Tibial nerve (tissue), 4 donors: Measurements from ENCODE around the gene CYP2D6. TPM values are rescaled to one million over a fixed set of nuclear protein-coding genes. Genes with fewer than 3 reads are reported as not detected.

Experiments used
- DNase-seq, 2 donors: peaks; one replicate each; pipeline ENCODE4 v3.0.0-alpha.2; 2019; ENCODE audit warnings: low spot score in 2 of 2
- H3K27ac ChIP-seq, 4 donors: fragments of 200-600 bp; sonication (generic) in 3 of 4; one replicate each; pipeline ENCODE4 v1.5.1; 2017 to 2019; ENCODE audit warnings: mild to moderate bottlenecking in 1 of 4
- H3K27me3 ChIP-seq, 2 donors: fragments of 200-600 bp; sonication (generic) in 1 of 2; one replicate each; pipeline versions ENCODE4 v1.5.1 to v1.6.0; 2017 to 2019
- H3K36me3 ChIP-seq, 3 donors: fragments of 200-600 bp; sonication (generic); one replicate each; pipeline ENCODE4 v1.5.1; 2018 to 2019
- H3K4me1 ChIP-seq, 4 donors: fragments of 200-600 bp; sonication (generic) in 3 of 4; one replicate each; pipeline ENCODE4 v1.5.1; 2017 to 2019
- H3K4me3 ChIP-seq, 4 donors: fragments of 200-600 bp; sonication (generic) in 3 of 4; one replicate each; pipeline ENCODE4 v1.5.1; 2017 to 2019; ENCODE audit warnings: mild to moderate bottlenecking in 1 of 4, moderate library complexity in 1 of 4
- H3K9me3 ChIP-seq, 4 donors: fragments of 200-600 bp; sonication (generic) in 3 of 4; one replicate each; pipeline ENCODE4 v1.5.1; 2017 to 2019
- EP300 ChIP-seq, 2 donors: sonication (generic); formaldehyde crosslinking; IDR thresholded peaks; one replicate each; pipeline ENCODE4 v1.6.1; 2017; ENCODE audit warnings: antibody characterized with exemption in 2 of 2, mild to moderate bottlenecking in 1 of 2
- POLR2A ChIP-seq, 2 donors: fragments of 450-650 bp; IDR thresholded peaks; one replicate each; pipeline ENCODE4 v1.6.1; 2017; ENCODE audit warnings: antibody characterized with exemption in 2 of 2, mild to moderate bottlenecking in 2 of 2, moderate library complexity in 2 of 2
- WGBS, 2 donors: methylation state at CpG; one replicate each; pipeline ENCODE4 v1.1.5; 2018; 5-methylcytosine and 5-hydroxymethylcytosine counted together
- total RNA-seq, 4 donors: library from RNA; depleted of rRNA; stranded (reverse); fragments of >200 nt; gene quantifications; one replicate each; pipeline ENCODE4 v1.1.0, GENCODE V29; 2016
- TF ChIP-seq, protein P1 (sequence below), 5 experiments: fragments of 200-600 bp in 3 of 5; fragments of 450-650 bp in 2 of 5; sonication (generic) in 3 of 5; IDR thresholded peaks; one replicate each; pipeline ENCODE4 v1.5.1; 2016 to 2019; ENCODE audit warnings: antibody characterized with exemption in 5 of 5, mild to moderate bottlenecking in 3 of 5, moderate library complexity in 2 of 5

CYP2D6 gene
- total RNA-seq, 4 donors from 2014 or later = 0.30 to 1.1 (median 0.61) TPM

DNA sequence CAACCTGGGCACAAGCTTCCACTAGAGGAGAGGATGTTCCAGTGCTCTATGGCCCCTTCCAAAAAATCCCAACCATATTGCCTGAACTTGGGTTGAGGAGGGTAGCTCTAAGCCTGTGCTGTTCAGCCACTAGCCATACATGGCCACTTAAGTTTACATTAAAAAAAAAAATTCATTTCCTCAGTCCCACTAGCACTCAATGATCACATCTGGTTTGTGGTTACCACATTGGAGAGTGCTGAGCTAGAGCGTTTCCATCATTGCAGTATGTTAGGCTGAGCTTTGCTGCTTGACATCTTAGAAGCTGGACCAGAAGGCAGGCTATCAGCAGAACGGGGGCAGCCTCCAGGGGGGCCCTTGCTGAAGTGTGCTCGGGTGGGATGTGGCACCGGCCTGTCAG lies 43.5 kb upstream of the CYP2D6 start:
- Histone ChIP-seq H3K4me3 (no peak overlapping the region), H3K36me3 (peaks cover 0 to 39% (median 0%) of the 10 kb centered on the region in 3 donors), H3K9me3 (no peaks in the 10 kb centered on the region), H3K4me1 (peaks cover 0 to 24% (median 8%) of the 10 kb centered on the region in 4 donors), H3K27me3 (no peaks in the 10 kb centered on the region), H3K27ac (no peak overlapping the region)
- 71 to 83% methylated on average over 4 of the region's 4 CpGs for WGBS, 2 donors
- no peak for DNase-seq
- TF ChIP-seq POLR2A (IDR thresholded peaks at IDR 0.05) (no peak), EP300 (IDR thresholded peaks at IDR 0.05) (no peak)
- TF ChIP-seq, protein P1, sequence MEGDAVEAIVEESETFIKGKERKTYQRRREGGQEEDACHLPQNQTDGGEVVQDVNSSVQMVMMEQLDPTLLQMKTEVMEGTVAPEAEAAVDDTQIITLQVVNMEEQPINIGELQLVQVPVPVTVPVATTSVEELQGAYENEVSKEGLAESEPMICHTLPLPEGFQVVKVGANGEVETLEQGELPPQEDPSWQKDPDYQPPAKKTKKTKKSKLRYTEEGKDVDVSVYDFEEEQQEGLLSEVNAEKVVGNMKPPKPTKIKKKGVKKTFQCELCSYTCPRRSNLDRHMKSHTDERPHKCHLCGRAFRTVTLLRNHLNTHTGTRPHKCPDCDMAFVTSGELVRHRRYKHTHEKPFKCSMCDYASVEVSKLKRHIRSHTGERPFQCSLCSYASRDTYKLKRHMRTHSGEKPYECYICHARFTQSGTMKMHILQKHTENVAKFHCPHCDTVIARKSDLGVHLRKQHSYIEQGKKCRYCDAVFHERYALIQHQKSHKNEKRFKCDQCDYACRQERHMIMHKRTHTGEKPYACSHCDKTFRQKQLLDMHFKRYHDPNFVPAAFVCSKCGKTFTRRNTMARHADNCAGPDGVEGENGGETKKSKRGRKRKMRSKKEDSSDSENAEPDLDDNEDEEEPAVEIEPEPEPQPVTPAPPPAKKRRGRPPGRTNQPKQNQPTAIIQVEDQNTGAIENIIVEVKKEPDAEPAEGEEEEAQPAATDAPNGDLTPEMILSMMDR (IDR thresholded peaks at IDR 0.05) = no peak

DNA sequence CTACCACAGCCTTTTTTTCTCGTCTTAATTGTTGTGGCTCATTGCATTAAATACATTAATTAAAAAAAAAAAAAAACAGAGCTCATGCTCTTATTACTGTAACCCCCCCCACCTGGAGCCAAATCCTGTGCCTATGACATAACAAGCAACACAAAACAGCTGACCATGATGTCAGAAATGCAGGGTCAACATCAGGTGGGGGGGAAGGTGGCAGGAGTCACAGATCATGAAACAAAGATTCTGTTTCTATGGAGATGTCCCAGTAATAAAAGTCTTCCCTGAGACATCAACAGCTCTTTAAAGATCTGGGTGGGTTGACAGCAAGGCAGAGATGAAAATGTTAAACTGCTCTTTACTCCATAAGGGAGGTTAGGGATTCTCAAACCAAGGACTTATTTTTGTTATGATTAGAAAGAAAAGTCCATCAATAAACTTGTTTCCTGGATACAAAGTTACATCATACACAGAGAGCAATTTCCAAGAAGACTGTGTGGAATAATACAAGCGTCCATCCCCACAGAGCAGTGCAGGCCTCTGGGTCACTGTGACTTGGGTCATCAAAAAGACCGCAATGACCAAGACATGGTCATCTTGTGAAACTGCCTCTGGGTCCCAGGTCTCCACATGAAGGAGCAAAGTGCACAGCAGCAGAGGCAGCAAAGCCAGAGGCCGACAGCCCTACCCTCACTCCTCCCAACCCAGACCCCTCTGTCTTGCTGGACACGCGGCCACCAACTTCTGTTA lies 42.7 kb upstream of the CYP2D6 start:
- Histone ChIP-seq H3K36me3 (peaks cover 0 to 38% (median 0%) of the 10 kb centered on the region in 3 donors), H3K9me3 (no peaks in the 10 kb centered on the region), H3K4me1 (peaks cover 0 to 24% (median 8%) of the 10 kb centered on the region in 4 donors), H3K27ac (no peak overlapping the region), H3K27me3 (no peaks in the 10 kb centered on the region), H3K4me3 (no peak overlapping the region)
- 86 to 88% methylated on average over 6 of the region's 6 CpGs for WGBS, 2 donors
- TF ChIP-seq EP300 (IDR thresholded peaks at IDR 0.05) = no peak
- TF ChIP-seq, protein P1 (IDR thresholded peaks at IDR 0.05) = no peak
- no peak for TF ChIP-seq POLR2A (IDR thresholded peaks at IDR 0.05)
- no peak for DNase-seq

DNA sequence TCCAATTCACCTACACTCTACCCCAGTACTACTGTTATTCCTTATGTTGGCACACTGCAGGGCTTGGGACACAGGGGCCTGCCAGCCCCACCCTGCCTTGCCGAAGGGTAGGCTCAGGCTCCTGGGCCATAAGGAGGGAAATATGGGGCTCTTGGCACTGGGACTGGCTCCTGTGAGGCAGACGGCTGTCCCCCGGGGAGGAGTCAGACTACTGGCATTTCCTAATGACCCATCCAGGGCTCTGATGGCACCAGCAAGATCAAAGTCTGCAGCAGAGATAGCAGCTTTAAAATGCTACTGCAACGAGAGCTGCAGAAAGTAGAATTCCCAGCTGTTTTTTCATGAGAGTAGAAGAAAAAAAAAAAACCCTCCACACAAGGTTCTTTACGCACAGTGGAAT lies 42.2 kb upstream of the CYP2D6 start:
- Histone ChIP-seq H3K36me3 (peaks cover 0 to 35% (median 0%) of the 10 kb centered on the region in 3 donors), H3K4me1 (peaks cover 0 to 24% (median 8%) of the 10 kb centered on the region in 4 donors), H3K9me3 (no peaks in the 10 kb centered on the region), H3K4me3 (no peak overlapping the region), H3K27me3 (no peaks in the 10 kb centered on the region), H3K27ac (no peak overlapping the region)
- 42 to 67% methylated on average over 5 of the region's 5 CpGs for WGBS, 2 donors
- TF ChIP-seq, protein P1 (IDR thresholded peaks at IDR 0.05) = no peak
- TF ChIP-seq POLR2A (IDR thresholded peaks at IDR 0.05) (no peak), EP300 (IDR thresholded peaks at IDR 0.05) (no peak)
- no peak for DNase-seq

DNA sequence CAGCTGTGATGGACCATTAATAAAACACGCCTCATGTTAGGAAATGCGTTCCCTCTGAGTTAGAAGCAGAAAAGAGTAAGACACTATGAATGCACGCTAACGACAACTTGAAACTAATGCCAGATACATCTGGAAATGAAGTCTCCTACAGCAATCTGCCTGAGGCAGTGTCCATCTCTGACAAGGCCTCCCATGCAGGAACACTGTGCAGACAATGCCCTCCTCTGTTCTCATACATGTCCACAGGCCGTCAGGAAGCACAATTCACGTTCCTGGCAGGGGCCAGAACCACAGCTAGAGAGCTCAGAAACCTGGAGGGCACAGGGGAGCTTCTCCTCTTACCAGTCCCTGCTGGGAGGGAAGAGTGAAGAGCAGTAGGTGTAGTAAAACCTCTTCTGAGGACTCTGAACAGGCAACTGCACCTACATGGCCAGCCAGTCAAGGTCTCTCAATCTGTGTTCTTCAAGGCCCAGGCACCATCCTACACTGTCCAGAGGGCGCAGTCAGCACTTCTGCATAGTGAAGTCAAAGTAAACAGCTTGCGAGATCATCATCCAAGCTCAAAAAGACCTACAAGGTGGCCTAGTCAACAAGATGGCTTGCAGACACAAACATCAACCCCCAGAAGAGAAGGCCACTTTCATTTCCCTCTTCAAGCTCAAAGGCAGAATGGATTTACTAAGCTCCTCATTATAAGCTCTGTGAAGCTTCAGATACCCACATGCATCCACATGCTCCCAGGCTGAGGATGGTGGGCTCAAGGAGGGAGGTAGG lies 41.5 kb upstream of the CYP2D6 start:
- Histone ChIP-seq H3K9me3 (no peaks in the 10 kb centered on the region), H3K4me3 (no peak overlapping the region), H3K27me3 (no peaks in the 10 kb centered on the region), H3K4me1 (peaks cover 0 to 24% (median 8%) of the 10 kb centered on the region in 4 donors), H3K27ac (no peak overlapping the region), H3K36me3 (peaks cover 0 to 40% (median 0%) of the 10 kb centered on the region in 3 donors)
- DNase-seq = no peak
- TF ChIP-seq, protein P1 (IDR thresholded peaks at IDR 0.05) = no peak
- TF ChIP-seq POLR2A (IDR thresholded peaks at IDR 0.05) (no peak), EP300 (IDR thresholded peaks at IDR 0.05) (no peak)
- 69 to 71% methylated on average over 8 of the region's 8 CpGs for WGBS, 2 donors

DNA sequence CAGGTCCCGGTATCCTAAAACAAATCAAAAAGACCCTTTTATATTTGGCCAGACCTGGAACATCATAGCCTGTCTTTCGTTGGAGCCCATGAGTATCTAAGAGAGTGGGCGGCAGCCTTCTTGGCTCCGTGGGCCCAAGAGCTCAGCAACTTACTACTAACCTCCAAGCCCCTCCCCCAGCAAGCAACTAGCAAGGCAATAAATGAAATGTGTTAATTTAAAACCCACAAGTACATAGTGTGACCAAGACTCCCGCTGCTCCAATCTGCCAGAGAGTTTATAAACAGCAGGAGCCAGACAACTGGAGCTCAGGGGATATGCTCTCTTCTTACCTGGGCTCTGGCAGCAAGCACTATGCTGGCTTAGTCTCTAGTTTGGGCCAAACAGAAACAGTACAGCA lies 40.8 kb upstream of the CYP2D6 start:
- WGBS, 2 donors = 64 to 68% methylated on average over 5 of the region's 5 CpGs
- no peak for TF ChIP-seq POLR2A (IDR thresholded peaks at IDR 0.05)
- TF ChIP-seq, protein P1 (IDR thresholded peaks at IDR 0.05) = no peak
- no peak for TF ChIP-seq EP300 (IDR thresholded peaks at IDR 0.05)
- H3K9me3 ChIP-seq = no peaks in the 10 kb centered on the region
- peaks cover 0 to 24% (median 8%) of the 10 kb centered on the region in 4 donors for H3K4me1 ChIP-seq
- H3K4me3 ChIP-seq = no peak overlapping the region
- peaks cover 0 to 43% (median 0%) of the 10 kb centered on the region in 3 donors for H3K36me3 ChIP-seq
- DNase-seq = no peak
- no peak overlapping the region for H3K27ac ChIP-seq
- no peaks in the 10 kb centered on the region for H3K27me3 ChIP-seq
